ENCODE results near the gene TNFRSF9. TPM values are rescaled to one million over a fixed set of nuclear protein-coding genes. Genes with fewer than 3 reads are reported as not detected.

Gene TNFRSF9
- total and polyA plus RNA-seq, 2 of the 8 experiments (the other 6 are each of a cell fraction or from before 2014, with no cell fraction given) = not detected

DNA sequence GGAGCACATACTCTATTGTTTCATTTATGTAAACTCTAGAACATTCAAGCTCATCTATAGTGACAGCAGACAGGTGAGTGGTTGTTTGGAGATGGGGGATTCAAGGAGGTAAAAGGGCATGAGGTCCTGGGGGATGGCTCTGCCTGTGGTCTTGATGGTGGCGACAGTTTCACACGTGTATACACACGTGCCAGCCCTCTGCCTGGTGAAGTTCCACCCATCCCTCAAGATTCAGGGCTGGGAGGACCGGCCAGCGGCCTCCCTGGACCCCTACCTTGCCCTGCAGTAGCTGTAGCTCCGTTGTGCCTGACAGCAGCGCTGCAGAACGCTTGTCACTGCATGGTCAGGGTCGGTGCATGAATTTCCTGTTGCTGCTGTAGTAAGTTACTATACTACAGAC, 48.8 kb downstream of the TNFRSF9 start (continued):
- no peak for TF ChIP-seq EZH2 (IDR thresholded peaks at IDR 0.05; ENCODE audit: low read depth, low read length, severe bottlenecking)
- TF ChIP-seq, protein P1, sequence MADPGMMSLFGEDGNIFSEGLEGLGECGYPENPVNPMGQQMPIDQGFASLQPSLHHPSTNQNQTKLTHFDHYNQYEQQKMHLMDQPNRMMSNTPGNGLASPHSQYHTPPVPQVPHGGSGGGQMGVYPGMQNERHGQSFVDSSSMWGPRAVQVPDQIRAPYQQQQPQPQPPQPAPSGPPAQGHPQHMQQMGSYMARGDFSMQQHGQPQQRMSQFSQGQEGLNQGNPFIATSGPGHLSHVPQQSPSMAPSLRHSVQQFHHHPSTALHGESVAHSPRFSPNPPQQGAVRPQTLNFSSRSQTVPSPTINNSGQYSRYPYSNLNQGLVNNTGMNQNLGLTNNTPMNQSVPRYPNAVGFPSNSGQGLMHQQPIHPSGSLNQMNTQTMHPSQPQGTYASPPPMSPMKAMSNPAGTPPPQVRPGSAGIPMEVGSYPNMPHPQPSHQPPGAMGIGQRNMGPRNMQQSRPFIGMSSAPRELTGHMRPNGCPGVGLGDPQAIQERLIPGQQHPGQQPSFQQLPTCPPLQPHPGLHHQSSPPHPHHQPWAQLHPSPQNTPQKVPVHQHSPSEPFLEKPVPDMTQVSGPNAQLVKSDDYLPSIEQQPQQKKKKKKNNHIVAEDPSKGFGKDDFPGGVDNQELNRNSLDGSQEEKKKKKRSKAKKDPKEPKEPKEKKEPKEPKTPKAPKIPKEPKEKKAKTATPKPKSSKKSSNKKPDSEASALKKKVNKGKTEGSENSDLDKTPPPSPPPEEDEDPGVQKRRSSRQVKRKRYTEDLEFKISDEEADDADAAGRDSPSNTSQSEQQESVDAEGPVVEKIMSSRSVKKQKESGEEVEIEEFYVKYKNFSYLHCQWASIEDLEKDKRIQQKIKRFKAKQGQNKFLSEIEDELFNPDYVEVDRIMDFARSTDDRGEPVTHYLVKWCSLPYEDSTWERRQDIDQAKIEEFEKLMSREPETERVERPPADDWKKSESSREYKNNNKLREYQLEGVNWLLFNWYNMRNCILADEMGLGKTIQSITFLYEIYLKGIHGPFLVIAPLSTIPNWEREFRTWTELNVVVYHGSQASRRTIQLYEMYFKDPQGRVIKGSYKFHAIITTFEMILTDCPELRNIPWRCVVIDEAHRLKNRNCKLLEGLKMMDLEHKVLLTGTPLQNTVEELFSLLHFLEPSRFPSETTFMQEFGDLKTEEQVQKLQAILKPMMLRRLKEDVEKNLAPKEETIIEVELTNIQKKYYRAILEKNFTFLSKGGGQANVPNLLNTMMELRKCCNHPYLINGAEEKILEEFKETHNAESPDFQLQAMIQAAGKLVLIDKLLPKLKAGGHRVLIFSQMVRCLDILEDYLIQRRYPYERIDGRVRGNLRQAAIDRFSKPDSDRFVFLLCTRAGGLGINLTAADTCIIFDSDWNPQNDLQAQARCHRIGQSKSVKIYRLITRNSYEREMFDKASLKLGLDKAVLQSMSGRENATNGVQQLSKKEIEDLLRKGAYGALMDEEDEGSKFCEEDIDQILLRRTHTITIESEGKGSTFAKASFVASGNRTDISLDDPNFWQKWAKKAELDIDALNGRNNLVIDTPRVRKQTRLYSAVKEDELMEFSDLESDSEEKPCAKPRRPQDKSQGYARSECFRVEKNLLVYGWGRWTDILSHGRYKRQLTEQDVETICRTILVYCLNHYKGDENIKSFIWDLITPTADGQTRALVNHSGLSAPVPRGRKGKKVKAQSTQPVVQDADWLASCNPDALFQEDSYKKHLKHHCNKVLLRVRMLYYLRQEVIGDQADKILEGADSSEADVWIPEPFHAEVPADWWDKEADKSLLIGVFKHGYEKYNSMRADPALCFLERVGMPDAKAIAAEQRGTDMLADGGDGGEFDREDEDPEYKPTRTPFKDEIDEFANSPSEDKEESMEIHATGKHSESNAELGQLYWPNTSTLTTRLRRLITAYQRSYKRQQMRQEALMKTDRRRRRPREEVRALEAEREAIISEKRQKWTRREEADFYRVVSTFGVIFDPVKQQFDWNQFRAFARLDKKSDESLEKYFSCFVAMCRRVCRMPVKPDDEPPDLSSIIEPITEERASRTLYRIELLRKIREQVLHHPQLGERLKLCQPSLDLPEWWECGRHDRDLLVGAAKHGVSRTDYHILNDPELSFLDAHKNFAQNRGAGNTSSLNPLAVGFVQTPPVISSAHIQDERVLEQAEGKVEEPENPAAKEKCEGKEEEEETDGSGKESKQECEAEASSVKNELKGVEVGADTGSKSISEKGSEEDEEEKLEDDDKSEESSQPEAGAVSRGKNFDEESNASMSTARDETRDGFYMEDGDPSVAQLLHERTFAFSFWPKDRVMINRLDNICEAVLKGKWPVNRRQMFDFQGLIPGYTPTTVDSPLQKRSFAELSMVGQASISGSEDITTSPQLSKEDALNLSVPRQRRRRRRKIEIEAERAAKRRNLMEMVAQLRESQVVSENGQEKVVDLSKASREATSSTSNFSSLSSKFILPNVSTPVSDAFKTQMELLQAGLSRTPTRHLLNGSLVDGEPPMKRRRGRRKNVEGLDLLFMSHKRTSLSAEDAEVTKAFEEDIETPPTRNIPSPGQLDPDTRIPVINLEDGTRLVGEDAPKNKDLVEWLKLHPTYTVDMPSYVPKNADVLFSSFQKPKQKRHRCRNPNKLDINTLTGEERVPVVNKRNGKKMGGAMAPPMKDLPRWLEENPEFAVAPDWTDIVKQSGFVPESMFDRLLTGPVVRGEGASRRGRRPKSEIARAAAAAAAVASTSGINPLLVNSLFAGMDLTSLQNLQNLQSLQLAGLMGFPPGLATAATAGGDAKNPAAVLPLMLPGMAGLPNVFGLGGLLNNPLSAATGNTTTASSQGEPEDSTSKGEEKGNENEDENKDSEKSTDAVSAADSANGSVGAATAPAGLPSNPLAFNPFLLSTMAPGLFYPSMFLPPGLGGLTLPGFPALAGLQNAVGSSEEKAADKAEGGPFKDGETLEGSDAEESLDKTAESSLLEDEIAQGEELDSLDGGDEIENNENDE (IDR thresholded peaks at IDR 0.05; ENCODE audit: insufficient replicate concordance, low read length) = no peak
- TF ChIP-seq POLR2AphosphoS5 (IDR thresholded peaks at IDR 0.05; ENCODE audit: low read depth, low read length) = no peak
- no peak for TF ChIP-seq SAP30 (IDR thresholded peaks at IDR 0.05; ENCODE audit: insufficient read depth, insufficient replicate concordance, low read length)
- TF ChIP-seq POU5F1 (IDR thresholded peaks at IDR 0.05; ENCODE audit: low read depth, low read length) = no peak
- TF ChIP-seq TCF12 (IDR thresholded peaks at IDR 0.05; ENCODE audit: low read depth, low read length) = no peak
- no peak for TF ChIP-seq TBP (IDR thresholded peaks at IDR 0.05; ENCODE audit: low read depth, low read length)

Data from H1 (cell line).